ENCODE results near the gene TCP11.

TCP11 gene

DNA sequence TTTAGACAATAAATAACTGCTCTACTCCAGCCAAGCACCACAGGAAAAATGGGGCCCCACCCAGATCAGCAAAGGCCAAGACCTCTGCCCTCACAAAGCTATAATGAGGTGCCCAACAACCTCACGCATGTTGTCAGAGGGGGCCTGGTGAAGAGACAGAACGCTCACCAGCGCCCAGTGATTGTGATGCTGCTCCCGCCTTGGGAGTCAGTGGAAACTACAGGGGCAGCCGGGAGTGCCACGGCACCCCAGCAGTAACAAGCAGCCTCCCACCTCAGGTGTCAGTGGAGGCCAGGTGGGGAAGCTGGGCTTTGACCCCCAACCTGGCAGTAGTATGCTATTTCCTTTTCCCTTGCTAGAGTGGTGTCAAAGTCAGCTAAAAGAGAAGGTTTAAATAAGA lies 47.4 kb downstream of the TCP11 start:
- Histone ChIP-seq H3K27ac (ENCODE audit: low read depth, low read length) (no peak overlapping the region), H3K4me1 (ENCODE audit: control insufficient read depth, insufficient read depth, low read length, unreplicated experiment) (peaks cover 44% of the 10 kb centered on the region), H3K79me2 (ENCODE audit: control insufficient read depth, insufficient read depth, low read length, unreplicated experiment) (no peaks in the 10 kb centered on the region), H3K27me3 (ENCODE audit: insufficient read depth, low read length) (no peaks in the 10 kb centered on the region), H2AFZ (ENCODE audit: low read length, unreplicated experiment) (no peak overlapping the region), H3K36me3 (ENCODE audit: insufficient read depth, low read length) (no peaks in the 10 kb centered on the region), H3K4me3 (ENCODE audit: low read depth, low read length) (no peak overlapping the region)

DNA sequence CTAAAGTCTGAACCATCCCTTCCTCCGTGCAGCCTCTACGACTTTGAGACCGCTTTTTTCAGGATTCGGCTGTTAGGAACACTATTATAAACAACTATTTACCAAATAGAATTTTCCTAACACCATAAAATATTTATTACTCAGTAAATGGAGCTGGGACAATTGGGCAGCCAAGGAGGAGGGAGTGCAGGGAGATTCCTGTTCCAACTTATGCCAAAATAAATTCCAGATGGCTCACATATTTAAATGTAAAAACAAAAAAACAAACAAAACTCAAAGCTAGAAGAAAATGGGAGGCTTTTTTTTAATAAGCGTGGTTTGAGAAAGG lies 48.1 kb downstream of the TCP11 start:
- Histone ChIP-seq H3K4me1 (ENCODE audit: control insufficient read depth, insufficient read depth, low read length, unreplicated experiment) (peaks cover 44% of the 10 kb centered on the region), H3K27me3 (ENCODE audit: insufficient read depth, low read length) (no peaks in the 10 kb centered on the region), H2AFZ (ENCODE audit: low read length, unreplicated experiment) (no peak overlapping the region), H3K79me2 (ENCODE audit: control insufficient read depth, insufficient read depth, low read length, unreplicated experiment) (no peaks in the 10 kb centered on the region), H3K4me3 (ENCODE audit: low read depth, low read length) (no peak overlapping the region), H3K36me3 (ENCODE audit: insufficient read depth, low read length) (no peaks in the 10 kb centered on the region), H3K27ac (ENCODE audit: low read depth, low read length) (no peak overlapping the region)

DNA sequence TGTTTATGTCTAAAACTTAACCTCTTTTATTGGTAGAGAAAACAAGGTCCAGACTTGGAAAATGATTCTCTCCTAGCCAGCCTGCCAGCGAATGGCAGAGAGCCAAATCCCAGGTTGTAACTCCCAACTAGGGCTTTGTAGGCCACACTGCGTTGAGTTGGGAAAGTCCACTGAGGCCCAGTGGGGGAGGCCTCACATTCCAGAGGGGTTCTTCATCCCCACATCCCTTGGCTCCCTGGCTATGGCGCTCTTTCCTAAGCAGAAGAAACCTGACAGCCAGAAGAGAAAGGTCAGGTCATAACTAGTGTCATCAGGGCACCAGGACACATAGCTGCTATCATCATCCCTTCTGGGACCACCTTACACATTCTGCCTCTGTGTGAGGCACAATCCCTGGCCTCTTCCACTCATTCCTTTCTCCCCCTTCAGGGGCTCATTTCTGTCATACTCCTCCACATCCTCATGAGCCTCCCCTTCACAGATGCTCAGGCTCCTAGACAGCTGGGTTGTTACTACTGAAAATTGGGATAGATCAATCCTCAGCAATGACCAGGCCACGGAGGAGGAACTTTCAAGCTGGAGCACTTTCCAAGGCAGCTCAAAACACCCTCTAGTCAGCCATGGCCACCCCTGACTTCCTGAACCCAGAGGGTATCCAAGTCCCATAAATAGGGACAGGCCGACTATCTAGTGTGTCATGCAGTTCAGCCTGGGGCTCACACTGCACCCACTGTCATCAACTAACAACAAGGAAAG lies 48.6 kb downstream of the TCP11 start:
- Histone ChIP-seq H3K79me2 (ENCODE audit: control insufficient read depth, insufficient read depth, low read length, unreplicated experiment) (no peaks in the 10 kb centered on the region), H3K36me3 (ENCODE audit: insufficient read depth, low read length) (no peaks in the 10 kb centered on the region), H3K27me3 (ENCODE audit: insufficient read depth, low read length) (no peaks in the 10 kb centered on the region), H3K4me3 (ENCODE audit: low read depth, low read length) (no peak overlapping the region), H3K27ac (ENCODE audit: low read depth, low read length) (no peak overlapping the region; the same call in 1 of the 2 replicates), H2AFZ (ENCODE audit: low read length, unreplicated experiment) (no peak overlapping the region), H3K4me1 (ENCODE audit: control insufficient read depth, insufficient read depth, low read length, unreplicated experiment) (peaks cover 44% of the 10 kb centered on the region)

DNA sequence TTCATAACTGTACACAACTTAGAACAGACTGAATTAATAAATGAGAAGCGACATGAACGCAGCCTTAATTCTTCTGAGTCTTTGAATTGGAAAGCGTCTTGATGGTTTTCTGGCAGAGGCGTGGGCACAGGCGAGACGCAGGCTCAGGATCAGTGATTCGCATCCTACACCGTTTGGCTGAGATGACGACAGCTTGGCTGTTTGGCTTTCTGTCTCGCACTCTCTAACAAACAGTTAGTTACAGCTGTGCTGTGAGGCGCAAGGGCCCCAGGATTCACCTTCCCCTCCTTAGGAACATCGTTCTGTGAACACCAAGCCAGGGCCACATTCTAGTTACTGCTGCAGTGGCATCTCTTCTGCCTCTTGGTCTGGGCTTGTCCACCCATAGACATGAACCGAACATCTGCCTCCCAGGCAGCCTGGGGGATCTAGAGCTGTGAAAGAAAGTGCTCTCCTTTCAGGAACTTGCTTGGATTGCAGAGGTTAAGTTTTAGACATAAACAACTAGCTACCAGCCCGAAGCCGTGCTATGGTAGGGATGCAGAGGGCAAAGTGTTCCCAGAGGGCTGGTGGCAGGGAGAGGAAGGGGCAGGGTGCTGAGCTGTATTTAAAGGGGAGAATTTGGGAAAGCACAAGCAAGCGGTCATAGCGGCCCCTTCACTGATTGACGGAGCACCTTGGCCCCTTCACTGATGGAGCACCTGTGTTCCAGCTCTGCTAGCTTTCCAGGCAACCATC lies 49.6 kb downstream of the TCP11 start:
- Histone ChIP-seq H3K27me3 (ENCODE audit: insufficient read depth, low read length) (no peaks in the 10 kb centered on the region), H3K79me2 (ENCODE audit: control insufficient read depth, insufficient read depth, low read length, unreplicated experiment) (no peaks in the 10 kb centered on the region), H3K4me1 (ENCODE audit: control insufficient read depth, insufficient read depth, low read length, unreplicated experiment) (peaks cover 39% of the 10 kb centered on the region), H3K4me3 (ENCODE audit: low read depth, low read length) (no peak overlapping the region), H3K27ac (ENCODE audit: low read depth, low read length) (no peak overlapping the region), H2AFZ (ENCODE audit: low read length, unreplicated experiment) (no peak overlapping the region), H3K36me3 (ENCODE audit: insufficient read depth, low read length) (no peaks in the 10 kb centered on the region)

DNA sequence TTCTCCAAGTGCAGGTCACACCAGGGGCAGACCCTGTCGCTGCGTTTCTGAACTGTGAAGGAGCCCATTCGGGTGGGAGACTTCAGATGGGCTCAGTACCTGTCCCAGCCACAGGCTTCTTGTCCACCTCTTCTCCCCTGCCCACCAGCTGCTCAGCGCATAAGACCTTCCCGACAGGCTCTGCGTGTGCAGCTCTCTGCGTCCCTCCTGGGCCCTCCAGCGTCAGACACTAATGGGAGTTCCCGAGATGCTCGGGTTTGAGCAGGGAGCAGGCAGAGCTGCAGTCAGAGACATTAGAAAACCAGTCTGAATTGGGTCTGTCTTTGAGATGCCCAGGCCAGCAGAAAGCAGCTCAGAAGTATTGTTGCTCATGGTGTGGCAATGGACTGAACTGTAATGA lies 50.4 kb downstream of the TCP11 start:
- Histone ChIP-seq H3K79me2 (ENCODE audit: control insufficient read depth, insufficient read depth, low read length, unreplicated experiment) (no peaks in the 10 kb centered on the region), H2AFZ (ENCODE audit: low read length, unreplicated experiment) (no peak overlapping the region), H3K27me3 (ENCODE audit: insufficient read depth, low read length) (no peaks in the 10 kb centered on the region), H3K36me3 (ENCODE audit: insufficient read depth, low read length) (no peaks in the 10 kb centered on the region), H3K27ac (ENCODE audit: low read depth, low read length) (no peak overlapping the region), H3K4me1 (ENCODE audit: control insufficient read depth, insufficient read depth, low read length, unreplicated experiment) (peaks cover 31% of the 10 kb centered on the region), H3K4me3 (ENCODE audit: low read depth, low read length) (no peak overlapping the region)

DNA sequence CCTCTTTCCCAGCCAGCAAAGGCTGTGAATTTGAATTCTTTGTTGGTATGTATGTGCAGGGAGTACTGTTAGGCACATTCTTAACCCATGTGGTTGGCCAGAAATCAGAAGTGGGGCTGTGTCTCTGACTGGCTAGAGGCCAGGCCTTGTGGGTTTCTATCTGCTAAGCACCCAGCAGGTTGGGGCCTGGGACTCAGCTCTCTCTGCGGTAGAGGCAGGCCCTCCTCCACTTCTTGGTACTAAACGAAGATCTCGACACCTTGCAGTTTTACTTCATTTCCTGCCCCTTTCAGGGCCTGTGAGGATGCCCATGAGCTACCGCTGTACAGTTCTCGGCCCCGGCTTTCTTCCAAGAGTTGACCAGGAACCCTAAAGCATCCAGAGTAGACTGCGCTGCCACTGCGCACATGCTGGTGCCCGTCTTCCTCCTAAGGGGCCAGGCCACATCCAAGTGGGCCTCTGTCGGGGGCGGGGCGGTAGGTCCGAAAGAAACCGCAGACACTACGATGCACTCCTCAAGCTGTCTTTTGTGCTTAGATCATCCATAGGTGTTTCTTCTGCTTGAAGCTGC lies 51.1 kb downstream of the TCP11 start:
- Histone ChIP-seq H3K27ac (ENCODE audit: low read depth, low read length) (no peak overlapping the region), H3K36me3 (ENCODE audit: insufficient read depth, low read length) (no peaks in the 10 kb centered on the region), H3K4me1 (ENCODE audit: control insufficient read depth, insufficient read depth, low read length, unreplicated experiment) (peaks cover 29% of the 10 kb centered on the region), H3K27me3 (ENCODE audit: insufficient read depth, low read length) (no peaks in the 10 kb centered on the region), H3K79me2 (ENCODE audit: control insufficient read depth, insufficient read depth, low read length, unreplicated experiment) (no peaks in the 10 kb centered on the region), H3K4me3 (ENCODE audit: low read depth, low read length) (no peak overlapping the region), H2AFZ (ENCODE audit: low read length, unreplicated experiment) (no peak overlapping the region)

DNA sequence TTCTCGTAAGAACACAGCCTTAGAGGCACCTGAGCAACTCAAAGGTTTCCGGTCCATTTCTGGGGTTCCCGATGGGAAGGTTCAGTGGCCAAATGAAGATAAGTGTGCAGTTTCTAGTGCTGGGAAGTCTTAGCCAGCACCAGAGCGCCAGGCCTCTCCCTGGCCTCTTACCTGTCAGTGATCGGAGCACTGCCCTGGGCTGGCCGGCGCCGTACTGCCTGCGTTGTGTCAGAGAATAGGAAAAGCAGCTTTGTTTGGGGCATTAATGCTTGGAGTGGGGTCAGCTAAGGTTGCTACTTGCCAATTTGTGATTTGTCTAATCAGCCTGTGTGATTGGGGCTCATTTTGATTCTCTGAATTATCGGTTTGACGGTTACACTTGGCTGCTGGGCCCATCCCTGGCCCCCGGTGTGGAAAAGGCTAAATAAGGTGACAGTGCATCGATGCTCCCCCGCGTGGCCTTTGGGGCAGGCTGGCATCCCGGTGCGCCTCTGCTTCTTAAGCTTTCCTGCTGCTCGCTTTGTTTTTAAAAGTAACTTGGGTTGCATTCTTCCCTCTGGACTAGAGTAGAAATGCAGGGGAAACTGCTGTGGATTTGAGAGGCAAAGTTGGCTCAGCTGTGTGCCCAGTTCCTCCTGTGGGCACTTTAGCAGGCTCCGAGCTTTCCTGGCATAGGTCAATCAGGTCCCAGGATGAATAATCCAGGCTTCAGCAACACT lies 51.8 kb downstream of the TCP11 start:
- Histone ChIP-seq H3K36me3 (ENCODE audit: insufficient read depth, low read length) (no peaks in the 10 kb centered on the region), H3K4me1 (ENCODE audit: control insufficient read depth, insufficient read depth, low read length, unreplicated experiment) (peaks cover 29% of the 10 kb centered on the region), H2AFZ (ENCODE audit: low read length, unreplicated experiment) (no peak overlapping the region), H3K27ac (ENCODE audit: low read depth, low read length) (no peak overlapping the region), H3K27me3 (ENCODE audit: insufficient read depth, low read length) (no peaks in the 10 kb centered on the region), H3K4me3 (ENCODE audit: low read depth, low read length) (no peak overlapping the region), H3K79me2 (ENCODE audit: control insufficient read depth, insufficient read depth, low read length, unreplicated experiment) (no peaks in the 10 kb centered on the region)

DNA sequence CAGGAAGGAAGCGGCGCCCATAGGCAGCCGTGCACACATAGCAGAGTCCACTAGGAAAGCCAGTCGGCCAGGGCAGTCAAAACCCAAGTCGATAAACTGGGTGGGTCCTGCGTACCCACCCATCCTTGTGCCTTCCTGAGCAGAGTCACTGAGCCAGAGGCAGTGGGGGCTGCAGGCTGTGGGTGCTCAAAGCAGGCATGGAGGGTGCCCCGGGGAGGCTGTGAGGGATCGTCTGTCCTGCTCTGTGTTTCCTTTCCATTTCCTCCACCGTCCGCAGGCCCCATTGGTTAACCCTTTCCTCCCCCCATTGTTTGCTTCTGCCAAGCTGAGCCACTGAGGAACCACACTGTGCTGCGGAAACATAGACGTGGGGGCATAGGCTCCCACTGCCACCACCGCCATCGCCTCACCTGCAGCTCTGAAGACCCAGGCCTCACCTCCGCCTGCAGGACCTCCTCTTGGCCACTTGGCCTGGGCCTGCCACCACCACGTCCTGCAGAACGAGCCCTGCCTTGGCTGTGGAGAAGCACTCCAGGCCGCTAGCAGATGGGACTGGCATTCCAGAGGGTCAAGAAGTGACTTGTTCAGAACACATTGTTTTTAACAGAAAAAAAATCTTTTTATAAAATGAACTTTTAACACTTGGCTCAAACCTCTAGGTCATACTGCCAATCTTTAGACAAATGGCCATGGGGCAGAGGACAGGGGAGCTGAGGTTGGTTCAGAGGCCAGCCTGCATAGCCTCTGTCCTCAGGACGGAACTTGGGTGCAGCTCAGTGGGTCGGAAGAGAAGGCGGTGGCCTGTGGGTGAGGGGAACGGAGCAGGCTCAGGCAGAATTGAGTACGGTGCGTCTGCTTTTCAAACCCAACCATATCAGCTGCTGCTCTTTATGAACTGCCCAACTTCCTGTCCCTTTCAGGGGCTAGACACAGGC lies 52.6 kb downstream of the TCP11 start:
- H3K36me3 ChIP-seq (ENCODE audit: insufficient read depth, low read length): no peaks in the 10 kb centered on the region

DNA sequence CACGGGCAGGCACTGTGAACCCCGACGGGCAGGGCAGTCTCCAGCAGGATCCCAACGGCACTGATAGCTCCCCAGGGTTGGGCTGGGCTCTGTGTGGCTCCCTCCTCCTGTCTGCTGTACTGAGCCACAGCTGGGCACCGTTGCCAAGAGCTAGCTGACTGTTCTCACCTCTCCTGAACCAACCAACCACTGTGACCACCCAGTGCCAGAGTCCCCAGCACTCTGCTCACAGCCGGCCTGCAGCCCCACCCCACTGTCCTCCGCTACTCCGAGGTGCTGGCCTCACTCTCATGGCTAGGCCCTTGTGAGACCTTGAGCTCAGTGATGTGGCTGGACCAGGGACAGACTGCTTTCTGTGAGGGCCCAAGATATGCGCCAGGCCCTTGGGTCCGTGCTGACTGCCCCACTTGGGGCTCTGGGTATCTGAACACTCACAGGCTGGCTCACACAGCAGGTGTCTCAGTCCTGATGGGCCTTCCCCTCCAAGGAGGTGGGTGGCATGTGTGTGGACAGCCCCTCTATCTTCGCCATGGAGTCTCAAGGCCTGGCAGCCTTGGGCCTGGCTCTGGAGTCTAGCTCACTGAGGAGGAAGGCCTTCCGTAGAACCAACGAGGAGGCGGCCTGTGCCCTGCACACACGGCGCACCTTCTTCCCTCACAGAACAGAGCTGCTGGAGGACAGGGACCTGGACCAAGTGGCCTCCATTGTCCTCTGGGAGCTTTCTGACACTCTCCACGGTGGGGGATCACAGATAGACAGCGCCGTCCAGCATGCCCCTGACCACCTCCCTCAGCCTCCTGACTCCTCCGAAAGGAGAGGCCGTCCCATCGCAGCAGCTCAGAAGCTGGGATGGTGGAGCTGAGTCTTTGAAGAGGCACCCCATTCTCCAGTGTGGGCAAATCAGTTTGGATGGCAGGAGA lies 53.5 kb downstream of the TCP11 start:
- Histone ChIP-seq H3K79me2 (ENCODE audit: control insufficient read depth, insufficient read depth, low read length, unreplicated experiment) (no peaks in the 10 kb centered on the region), H2AFZ (ENCODE audit: low read length, unreplicated experiment) (no peak overlapping the region), H3K27ac (ENCODE audit: low read depth, low read length) (no peak overlapping the region), H3K27me3 (ENCODE audit: insufficient read depth, low read length) (no peaks in the 10 kb centered on the region), H3K4me3 (ENCODE audit: low read depth, low read length) (no peak overlapping the region), H3K36me3 (ENCODE audit: insufficient read depth, low read length) (no peaks in the 10 kb centered on the region), H3K4me1 (ENCODE audit: control insufficient read depth, insufficient read depth, low read length, unreplicated experiment) (peaks cover 13% of the 10 kb centered on the region)

More for the DNA sequence above, 52.6 kb downstream of the TCP11 start:
- Histone ChIP-seq H2AFZ (ENCODE audit: low read length, unreplicated experiment) (no peak overlapping the region), H3K4me1 (ENCODE audit: control insufficient read depth, insufficient read depth, low read length, unreplicated experiment) (peaks cover 23% of the 10 kb centered on the region), H3K4me3 (ENCODE audit: low read depth, low read length) (no peak overlapping the region), H3K27me3 (ENCODE audit: insufficient read depth, low read length) (no peaks in the 10 kb centered on the region), H3K79me2 (ENCODE audit: control insufficient read depth, insufficient read depth, low read length, unreplicated experiment) (no peaks in the 10 kb centered on the region), H3K27ac (ENCODE audit: low read depth, low read length) (no peak overlapping the region)

Data from ACC112 (cell line).